ENCODE data around the gene DHRSX.

The DHRSX gene

GRCh38 chrX:2402361-2402690 is 98.5 kb downstream of the DHRSX start:
- H3K4me3 ChIP-seq (ENCODE audit: low read depth, low read length) = no peak overlapping the region
- no peak for DNase-seq (ENCODE audit: low read depth)
- TF ChIP-seq CTCF (conservative IDR thresholded peaks at IDR 0.05; ENCODE audit: low read depth, low read length) = no peak

GRCh38 chrX:2401590-2402360 is 99.0 kb downstream of the DHRSX start:
- TF ChIP-seq CTCF (conservative IDR thresholded peaks at IDR 0.05; ENCODE audit: low read depth, low read length) = no peak
- H3K4me3 ChIP-seq (ENCODE audit: low read depth, low read length) = peak overlapping the region; percentile 28
- peak; percentile 71 for DNase-seq (ENCODE audit: low read depth)

GRCh38 chrX:2401201-2401589 is 99.6 kb downstream of the DHRSX start:
- no peak overlapping the region for H3K4me3 ChIP-seq (ENCODE audit: low read depth, low read length)
- peak; percentile 50 for DNase-seq (ENCODE audit: low read depth)

GRCh38 chrX:2398064-2398656 is 102.6 kb downstream of the DHRSX start:
- no peak overlapping the region for H3K4me3 ChIP-seq (ENCODE audit: low read depth, low read length)
- TF ChIP-seq CTCF (conservative IDR thresholded peaks at IDR 0.05; ENCODE audit: low read depth, low read length) = peak; percentile 12
- peak; percentile 73 for DNase-seq (ENCODE audit: low read depth)

More at GRCh38 chrX:2401201-2401589, 99.6 kb downstream of the DHRSX start:
- TF ChIP-seq CTCF (conservative IDR thresholded peaks at IDR 0.05; ENCODE audit: low read depth, low read length) = no peak

- DNase-seq (ENCODE audit: low read depth) = no peak
- no peak overlapping the region for H3K4me3 ChIP-seq (ENCODE audit: low read depth, low read length)
- no peak for TF ChIP-seq CTCF (conservative IDR thresholded peaks at IDR 0.05; ENCODE audit: low read depth, low read length)
Measured at GRCh38 chrX:2397229-2398063, 103.3 kb downstream of the DHRSX start.

GRCh38 chrX:2395261-2395992 is 105.3 kb downstream of the DHRSX start:
- no peak overlapping the region for H3K4me3 ChIP-seq (ENCODE audit: low read depth, low read length)
- TF ChIP-seq CTCF (conservative IDR thresholded peaks at IDR 0.05; ENCODE audit: low read depth, low read length) = no peak
- peak; percentile 14 for DNase-seq (ENCODE audit: low read depth)

Data from choroid plexus epithelial cell (primary cell).